PC-9 (cell line): ENCODE measurements around the gene ERAP2. TPM values are rescaled to one million over a fixed set of nuclear protein-coding genes. Genes with fewer than 3 reads are reported as not detected.

ENCODE experiments used
- BruUV-seq: library from RNA; stranded (reverse); fragments of 400-500 nt; replicated peaks from 2 replicates; lab custom pipeline; 2021; lab: Mats Ljungman, UMichigan
- CTCF ChIA-PET: fragments of 300-600 bp; sonication (Branson Sonifier 250); formaldehyde crosslinking; loops from one replicate; lab custom pipeline; 2022; ENCODE audit warnings: antibody characterized with exemption; lab: Charles Lee
- POLR2A ChIA-PET: fragments of 300-600 bp; sonication (Branson Sonifier 250); formaldehyde crosslinking; loops from one replicate; lab custom pipeline; 2022; ENCODE audit warnings: antibody characterized with exemption; ENCODE audit not compliant: unreplicated experiment; lab: Charles Lee
- DNase-seq, 2 experiments: peaks; one replicate each; pipeline versions ENCODE4 v3.0.0 to v3.0.0-alpha.2; 2015 to 2022; ENCODE audit warnings: mixed read lengths in 1 of 2
- H2AFZ ChIP-seq: fragments of 200-600 bp; sonication (generic); 2 replicates; pipeline ENCODE4 v1.8.1; 2017; ENCODE audit warnings: antibody characterized with exemption
- H3F3A ChIP-seq: fragments of 200-600 bp; sonication (generic); 2 replicates; pipeline ENCODE4 v1.8.1; 2017; ENCODE audit warnings: antibody characterized with exemption, mild to moderate bottlenecking, low read depth; ENCODE audit not compliant: insufficient read depth
- H3K27ac ChIP-seq: fragments of 200-600 bp; sonication (generic); 2 replicates; pipeline ENCODE4 v1.6.1; 2016; ENCODE audit warnings: mixed run types
- H3K27me3 ChIP-seq: fragments of 200-600 bp; sonication (generic); 2 replicates; pipeline ENCODE4 v1.6.1; 2016; ENCODE audit warnings: low read depth, mixed run types; ENCODE audit not compliant: insufficient read depth
- H3K36me3 ChIP-seq: fragments of 200-600 bp; sonication (generic); 2 replicates; pipeline ENCODE4 v1.6.1; 2016; ENCODE audit warnings: low read depth, mixed run types
- H3K4me1 ChIP-seq: fragments of 200-600 bp; sonication (generic); replicated peaks from 2 replicates; pipeline ENCODE4 v1.6.1; 2016; ENCODE audit warnings: mixed run types; ENCODE audit not compliant: insufficient read depth
- H3K4me2 ChIP-seq: fragments of 200-600 bp; sonication (generic); 2 replicates; pipeline ENCODE4 v1.6.1; 2017; ENCODE audit warnings: mixed run types
- H3K4me3 ChIP-seq: fragments of 200-600 bp; sonication (generic); 2 replicates; pipeline ENCODE4 v1.6.1; 2016; ENCODE audit warnings: mixed run types
- H3K79me2 ChIP-seq: fragments of 200-600 bp; sonication (generic); 2 replicates; pipeline ENCODE4 v1.6.1; 2017; ENCODE audit warnings: low read depth, mixed run types
- H3K9me2 ChIP-seq: fragments of 200-600 bp; sonication (generic); 2 replicates; pipeline ENCODE4 v1.8.1; 2017; ENCODE audit warnings: mild to moderate bottlenecking; ENCODE audit not compliant: insufficient read depth
- H3K9me3 ChIP-seq: fragments of 200-600 bp; sonication (generic); 2 replicates; pipeline ENCODE4 v1.8.1; 2016; ENCODE audit warnings: low read depth; ENCODE audit not compliant: insufficient read depth
- H4K20me1 ChIP-seq: fragments of 200-600 bp; sonication (generic); 2 replicates; pipeline ENCODE4 v1.8.1; 2017; ENCODE audit not compliant: insufficient read depth
- CTCF ChIP-seq: fragments of 200-600 bp; sonication (generic); conservative IDR thresholded peaks from 2 replicates; pipeline ENCODE4 v1.6.1; 2017; ENCODE audit warnings: mixed run types, antibody characterized with exemption, mild to moderate bottlenecking, moderate library complexity
- EZH2 ChIP-seq: fragments of 200-600 bp; sonication (generic); IDR thresholded peaks from 2 replicates; pipeline ENCODE4 v1.8.0; 2017; ENCODE audit warnings: antibody characterized with exemption, low read depth
- intact Hi-C: fragments of 100-400 bp; cut with micrococcal nuclease; formaldehyde crosslinking; loops from one replicate; pipeline ENCODE4 v1.10.0; 2022; ENCODE audit not compliant: unreplicated experiment
- total RNA-seq: library from RNA; stranded (reverse); gene quantifications from 2 replicates; pipeline ENCODE4 v1.2.3, GENCODE V29; 2021

The ERAP2 gene
- total RNA-seq, 1 experiment from 2014 or later = 48.2 TPM

- Histone ChIP-seq H3K9me3 (no peaks in the 10 kb centered on the region), H2AFZ (no peak overlapping the region), H3K27ac (no peak overlapping the region), H3K79me2 (no peaks in the 10 kb centered on the region), H3K4me1 (no peaks in the 10 kb centered on the region), H3K9me2 (no peaks in the 10 kb centered on the region), H3F3A (no peaks in the 10 kb centered on the region), H3K4me2 (no peak overlapping the region), H3K27me3 (no peaks in the 10 kb centered on the region), H4K20me1 (no peaks in the 10 kb centered on the region), H3K36me3 (no peaks in the 10 kb centered on the region), H3K4me3 (no peak overlapping the region)
- CTCF ChIA-PET = no interaction called here
- BruUV-seq = no TSS peak
- TF ChIP-seq EZH2 (no peak), CTCF (no peak)
- POLR2A ChIA-PET = no interaction called here
- intact Hi-C loops = no loop called here
- no peak for DNase-seq
Observed at GRCh38 chr5:96909435-96909834, 33.1 kb downstream of the ERAP2 start.

GRCh38 chr5:96911139-96911538 lies 34.8 kb downstream of the ERAP2 start:
- intact Hi-C loops = no loop called here

GRCh38 chr5:96913233-96913632 lies 36.9 kb downstream of the ERAP2 start:
- CTCF ChIA-PET = no interaction called here
- no peaks in the 10 kb centered on the region for H3K27me3 ChIP-seq

More at GRCh38 chr5:96911139-96911538, 34.8 kb downstream of the ERAP2 start:
- H3K4me1 ChIP-seq = no peaks in the 10 kb centered on the region
- H3K27ac ChIP-seq = no peak overlapping the region
- POLR2A ChIA-PET = no interaction called here
- no peaks in the 10 kb centered on the region for H3K9me3 ChIP-seq
- no peaks in the 10 kb centered on the region for H3K9me2 ChIP-seq
- no peak overlapping the region for H3K4me2 ChIP-seq
- no peaks in the 10 kb centered on the region for H3K79me2 ChIP-seq
- no peaks in the 10 kb centered on the region for H3F3A ChIP-seq
- no peak for DNase-seq
- no peaks in the 10 kb centered on the region for H3K36me3 ChIP-seq
- no peak overlapping the region for H3K4me3 ChIP-seq
- no TSS peak for BruUV-seq
- CTCF ChIA-PET = no interaction called here
- no peaks in the 10 kb centered on the region for H4K20me1 ChIP-seq
- H2AFZ ChIP-seq = no peak overlapping the region
- TF ChIP-seq EZH2 (no peak), CTCF (no peak)
- no peaks in the 10 kb centered on the region for H3K27me3 ChIP-seq

More at GRCh38 chr5:96913233-96913632, 36.9 kb downstream of the ERAP2 start:
- BruUV-seq = no TSS peak
- H4K20me1 ChIP-seq = no peaks in the 10 kb centered on the region
- no peak overlapping the region for H3K4me3 ChIP-seq
- DNase-seq = no peak
- no peaks in the 10 kb centered on the region for H3K9me2 ChIP-seq
- H3F3A ChIP-seq = no peaks in the 10 kb centered on the region
- H3K4me2 ChIP-seq = no peak overlapping the region
- no peaks in the 10 kb centered on the region for H3K36me3 ChIP-seq
- H3K79me2 ChIP-seq = no peaks in the 10 kb centered on the region
- H3K27ac ChIP-seq = no peak overlapping the region
- POLR2A ChIA-PET = no interaction called here
- no peak for TF ChIP-seq CTCF
- TF ChIP-seq EZH2 = no peak
- no peak overlapping the region for H2AFZ ChIP-seq
- intact Hi-C loops = no loop called here
- H3K4me1 ChIP-seq = no peaks in the 10 kb centered on the region
- no peaks in the 10 kb centered on the region for H3K9me3 ChIP-seq
